Measurements from ENCODE around the gene PCDHA13.
"Not testable (repeated sequence)": the region's sequence is repeated elsewhere in the genome, so short reads cannot be mapped to it uniquely, and the experiment has no call there.

The PCDHA13 gene

DNA sequence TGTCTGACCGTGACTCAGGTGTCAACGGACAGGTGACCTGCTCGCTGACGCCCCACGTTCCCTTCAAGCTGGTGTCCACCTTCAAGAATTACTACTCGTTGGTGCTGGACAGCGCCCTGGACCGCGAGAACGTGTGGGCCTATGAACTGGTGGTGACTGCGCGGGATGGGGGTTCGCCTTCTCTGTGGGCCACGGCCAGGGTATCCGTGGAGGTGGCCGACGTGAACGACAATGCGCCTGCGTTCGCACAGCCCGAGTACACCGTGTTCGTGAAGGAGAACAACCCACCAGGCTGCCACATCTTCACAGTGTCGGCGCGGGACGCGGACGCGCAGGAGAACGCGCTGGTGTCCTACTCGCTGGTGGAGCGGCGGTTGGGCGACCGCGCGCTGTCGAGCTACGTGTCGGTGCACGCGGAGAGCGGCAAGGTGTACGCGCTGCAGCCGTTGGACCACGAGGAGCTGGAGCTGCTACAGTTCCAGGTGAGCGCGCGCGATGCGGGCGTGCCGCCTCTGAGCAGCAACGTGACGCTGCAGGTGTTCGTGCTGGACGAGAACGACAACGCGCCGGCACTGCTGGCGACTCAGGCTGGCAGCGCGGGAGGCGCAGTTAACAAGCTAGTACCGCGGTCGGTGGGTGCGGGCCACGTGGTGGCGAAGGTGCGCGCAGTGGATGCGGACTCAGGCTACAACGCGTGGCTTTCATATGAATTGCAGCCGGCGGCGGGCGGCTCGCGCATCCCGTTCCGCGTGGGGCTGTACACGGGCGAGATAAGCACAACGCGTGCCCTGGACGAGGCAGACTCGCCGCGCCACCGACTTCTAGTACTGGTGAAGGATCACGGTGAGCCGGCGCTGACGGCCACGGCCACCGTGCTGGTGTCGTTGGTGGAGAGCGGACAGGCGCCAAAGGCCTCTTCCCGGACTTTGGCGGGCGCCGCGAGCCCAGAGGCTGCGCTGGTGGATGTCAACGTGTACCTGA, 11.4 kb upstream of the PCDHA13 start:
- no peak for DNase-seq (ENCODE audit: low read depth in 2 of 2)

DNA sequence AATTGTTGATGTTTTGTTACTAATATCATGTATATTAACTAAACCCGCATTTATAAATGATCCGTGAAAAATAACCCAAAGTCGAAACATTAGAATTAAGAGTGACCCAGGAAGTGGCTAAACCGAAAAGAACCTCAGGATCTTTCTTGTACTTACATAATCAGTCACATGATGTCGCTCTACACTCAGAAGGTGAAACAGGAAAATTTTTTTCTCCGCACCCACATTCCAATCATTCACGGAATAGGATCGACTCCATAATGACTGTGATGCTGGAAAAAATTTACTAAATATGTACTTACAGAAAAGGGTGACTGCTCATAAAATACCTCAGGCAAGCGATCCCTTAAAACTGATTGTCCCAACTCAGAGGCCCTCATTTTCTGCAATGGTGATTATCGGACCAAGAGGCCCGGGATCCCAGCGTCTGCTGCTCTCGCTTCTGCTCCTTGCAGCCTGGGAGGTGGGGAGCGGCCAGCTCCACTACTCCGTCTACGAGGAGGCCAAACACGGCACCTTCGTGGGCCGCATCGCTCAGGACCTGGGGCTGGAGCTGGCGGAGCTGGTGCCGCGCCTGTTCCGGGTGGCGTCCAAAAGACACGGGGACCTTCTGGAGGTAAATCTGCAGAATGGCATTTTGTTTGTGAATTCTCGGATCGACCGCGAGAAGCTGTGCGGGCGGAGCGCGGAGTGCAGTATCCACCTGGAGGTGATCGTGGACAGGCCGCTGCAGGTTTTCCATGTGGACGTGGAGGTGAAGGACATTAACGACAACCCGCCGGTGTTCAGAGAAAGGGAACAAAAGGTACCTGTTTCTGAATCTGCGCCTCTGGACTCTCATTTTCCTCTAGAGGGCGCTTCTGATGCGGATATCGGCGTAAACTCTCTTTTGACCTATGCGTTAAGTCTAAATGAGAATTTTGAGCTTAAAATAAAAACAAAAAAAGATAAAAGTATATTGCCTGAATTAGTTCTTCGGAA, 6.5 kb upstream of the PCDHA13 start, which contains the start of gene PCDHA12:
TSS of gene PCDHA12 (plus strand) at position 224 of the 981 bp plus-strand sequence. CDS start at position 389, 165 bp downstream.
- no peak for DNase-seq (ENCODE audit: low read depth in 2 of 2)

DNA sequence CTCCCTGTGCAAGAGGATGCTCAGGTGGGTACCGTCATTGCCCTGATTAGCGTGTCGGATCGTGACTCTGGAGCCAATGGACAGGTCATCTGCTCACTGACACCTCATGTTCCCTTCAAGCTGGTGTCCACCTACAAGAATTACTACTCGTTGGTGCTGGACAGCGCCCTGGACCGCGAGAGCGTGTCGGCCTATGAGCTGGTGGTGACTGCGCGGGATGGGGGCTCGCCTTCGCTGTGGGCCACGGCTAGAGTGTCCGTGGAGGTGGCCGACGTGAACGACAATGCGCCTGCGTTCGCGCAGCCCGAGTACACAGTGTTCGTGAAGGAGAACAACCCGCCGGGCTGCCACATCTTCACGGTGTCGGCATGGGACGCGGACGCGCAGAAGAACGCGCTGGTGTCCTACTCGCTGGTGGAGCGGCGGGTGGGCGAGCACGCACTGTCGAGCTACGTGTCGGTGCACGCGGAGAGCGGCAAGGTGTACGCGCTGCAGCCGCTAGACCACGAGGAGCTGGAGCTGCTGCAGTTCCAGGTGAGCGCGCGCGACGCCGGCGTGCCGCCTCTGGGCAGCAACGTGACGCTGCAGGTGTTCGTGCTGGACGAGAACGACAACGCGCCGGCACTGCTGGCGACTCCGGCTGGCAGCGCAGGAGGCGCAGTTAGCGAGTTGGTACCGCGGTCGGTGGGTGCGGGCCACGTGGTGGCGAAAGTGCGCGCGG, 5.2 kb upstream of the PCDHA13 start:
- not testable (repeated sequence) for DNase-seq (ENCODE audit: low read depth in 2 of 2)

DNA sequence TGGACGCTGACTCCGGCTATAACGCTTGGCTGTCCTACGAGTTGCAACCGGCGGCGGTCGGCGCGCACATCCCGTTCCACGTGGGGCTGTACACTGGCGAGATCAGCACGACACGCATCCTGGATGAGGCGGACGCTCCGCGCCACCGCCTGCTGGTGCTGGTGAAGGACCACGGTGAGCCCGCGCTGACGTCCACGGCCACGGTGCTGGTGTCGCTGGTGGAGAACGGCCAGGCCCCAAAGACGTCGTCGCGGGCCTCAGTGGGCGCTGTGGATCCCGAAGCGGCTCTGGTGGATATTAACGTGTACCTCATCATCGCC, 4.7 kb upstream of the PCDHA13 start:
- no peak for DNase-seq (ENCODE audit: low read depth in 2 of 2)

DNA sequence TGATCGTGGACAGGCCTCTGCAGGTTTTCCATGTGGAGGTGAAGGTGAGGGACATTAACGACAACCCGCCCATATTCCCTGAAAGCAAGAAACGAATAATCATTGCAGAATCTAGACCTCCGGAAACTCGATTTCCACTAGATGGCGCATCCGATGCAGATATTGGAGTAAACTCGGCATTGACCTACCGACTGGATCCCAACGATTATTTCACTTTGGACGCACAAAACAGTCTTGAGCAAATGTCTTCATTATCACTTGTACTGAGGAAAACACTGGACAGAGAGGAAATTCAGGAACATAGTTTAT, 621 bp downstream of the PCDHA13 start:
- no peak for DNase-seq (ENCODE audit: low read depth in 2 of 2)

DNA sequence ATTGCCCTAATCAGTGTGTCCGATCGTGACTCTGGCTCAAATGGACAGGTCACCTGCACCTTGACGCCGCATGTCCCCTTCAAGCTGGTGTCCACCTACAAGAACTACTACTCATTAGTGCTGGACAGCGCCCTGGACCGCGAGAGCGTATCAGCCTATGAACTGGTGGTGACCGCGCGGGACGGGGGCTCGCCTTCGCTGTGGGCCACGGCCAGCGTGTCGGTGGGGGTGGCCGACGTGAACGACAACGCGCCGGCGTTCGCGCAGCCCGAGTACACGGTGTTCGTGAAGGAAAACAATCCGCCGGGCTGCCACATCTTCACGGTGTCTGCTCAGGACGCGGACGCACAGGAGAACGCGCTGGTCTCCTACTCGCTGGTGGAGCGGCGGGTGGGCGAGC, 1.4 kb downstream of the PCDHA13 start:
- DNase-seq (ENCODE audit: low read depth in 2 of 2): no peak

DNA sequence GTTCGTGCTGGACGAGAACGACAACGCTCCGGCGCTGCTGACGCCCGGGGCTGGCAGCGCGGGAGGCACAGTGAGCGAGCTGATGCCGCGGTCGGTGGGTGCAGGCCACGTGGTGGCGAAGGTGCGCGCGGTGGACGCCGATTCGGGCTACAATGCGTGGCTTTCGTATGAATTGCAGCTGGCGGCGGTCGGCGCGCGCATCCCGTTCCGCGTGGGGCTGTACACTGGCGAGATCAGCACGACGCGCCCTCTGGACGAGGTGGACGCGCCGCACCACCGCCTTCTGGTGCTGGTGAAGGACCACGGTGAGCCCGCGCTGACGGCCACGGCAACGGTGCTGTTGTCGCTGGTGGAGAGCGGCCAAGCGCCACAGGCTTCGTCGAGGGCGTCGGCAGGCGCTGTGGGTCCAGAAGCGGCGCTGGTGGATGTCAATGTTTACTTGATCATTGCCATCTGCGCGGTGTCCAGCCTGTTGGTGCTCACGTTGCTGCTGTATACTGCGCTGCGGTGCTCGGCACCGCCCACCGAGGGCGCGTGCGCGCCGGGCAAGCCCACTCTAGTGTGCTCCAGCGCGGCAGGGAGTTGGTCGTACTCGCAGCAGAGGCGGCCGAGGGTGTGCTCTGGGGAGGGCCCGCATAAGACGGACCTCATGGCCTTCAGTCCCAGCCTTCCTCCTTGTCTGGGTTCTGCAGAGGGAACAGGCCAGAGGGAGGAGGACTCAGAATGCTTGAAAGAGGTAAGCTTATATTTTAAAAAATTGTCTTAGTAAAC, 2.2 kb downstream of the PCDHA13 start:
- no peak for DNase-seq (ENCODE audit: low read depth in 2 of 2)

DNA sequence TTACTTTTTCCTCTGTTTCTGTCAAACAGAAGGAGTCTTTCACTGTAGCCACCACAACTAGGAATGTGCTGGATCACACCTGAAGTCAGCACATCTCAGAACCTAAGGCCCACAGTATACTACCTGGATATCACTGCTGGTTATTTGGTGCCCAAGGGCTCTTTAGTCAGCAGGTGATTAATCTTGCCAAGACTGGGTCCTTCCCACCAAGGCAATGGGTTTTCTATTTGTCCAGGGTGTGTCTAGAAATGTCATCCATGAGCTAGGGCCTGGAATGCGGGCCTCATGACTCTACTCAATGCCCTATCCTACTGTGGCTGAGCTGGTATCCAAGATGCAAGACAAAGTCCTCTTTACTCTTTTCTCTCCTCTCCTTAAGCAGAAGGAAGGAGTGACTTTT, 34.4 kb downstream of the PCDHA13 start:
- no peak for DNase-seq (ENCODE audit: low read depth in 2 of 2)

DNA sequence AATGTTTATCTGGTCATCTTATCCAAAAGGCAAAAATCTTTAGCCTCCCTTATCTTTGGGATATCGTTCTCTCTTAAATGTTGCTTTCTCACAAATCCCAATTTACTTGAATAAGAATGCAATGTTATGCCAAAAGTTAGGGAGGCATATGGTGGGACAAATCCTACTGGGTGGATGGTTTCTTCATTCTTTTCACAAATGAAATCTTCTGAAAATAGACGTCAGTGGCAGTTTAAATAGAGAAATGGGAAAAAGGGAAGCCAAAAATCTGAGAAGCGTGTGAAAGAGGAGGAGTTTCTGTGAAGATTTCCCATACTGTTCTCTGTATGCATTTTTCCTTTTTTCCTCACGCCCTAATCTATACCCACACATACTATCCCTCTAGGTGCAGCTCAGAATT, 41.7 kb downstream of the PCDHA13 start:
- no peak for DNase-seq (ENCODE audit: low read depth in 2 of 2)

DNA sequence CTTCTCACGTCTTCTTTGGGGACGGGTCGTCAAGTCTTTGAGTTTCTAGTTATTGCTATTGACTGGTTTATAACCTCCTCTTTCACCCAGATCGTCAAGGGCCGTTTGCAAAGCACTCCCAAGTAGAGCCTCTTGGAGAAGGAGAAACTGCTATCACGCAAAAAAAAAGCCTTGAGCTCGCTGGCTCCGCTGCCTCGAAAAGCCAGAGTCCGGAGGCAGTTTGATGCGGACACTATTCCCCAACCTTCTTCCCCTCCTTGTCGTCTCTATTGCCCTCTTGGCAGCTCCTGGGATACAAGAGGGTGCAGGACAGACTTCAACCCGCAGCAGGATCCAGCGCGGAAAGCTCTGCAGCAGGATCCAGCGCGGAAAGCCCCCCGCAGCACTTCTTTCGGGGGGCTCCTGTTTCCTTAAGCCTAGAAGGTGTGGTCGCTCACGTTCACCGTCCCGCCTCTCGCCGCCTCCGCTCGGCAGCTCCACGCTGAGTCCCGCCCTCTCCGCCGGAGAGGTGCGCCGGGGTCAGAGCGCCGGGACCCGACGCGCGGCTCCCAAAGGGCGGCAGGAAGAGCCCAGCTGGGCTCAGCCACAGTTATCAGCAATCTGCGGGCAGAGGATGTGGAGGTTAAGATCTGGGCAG, 44.0 kb downstream of the PCDHA13 start, which contains the start of gene PCDHAC1:
TSS of gene PCDHAC1 (plus strand) at position 494 of the 637 bp plus-strand sequence. CDS start 594 bp downstream, outside the sequence.
- DNase-seq (ENCODE audit: low read depth in 2 of 2): no peak

DNA sequence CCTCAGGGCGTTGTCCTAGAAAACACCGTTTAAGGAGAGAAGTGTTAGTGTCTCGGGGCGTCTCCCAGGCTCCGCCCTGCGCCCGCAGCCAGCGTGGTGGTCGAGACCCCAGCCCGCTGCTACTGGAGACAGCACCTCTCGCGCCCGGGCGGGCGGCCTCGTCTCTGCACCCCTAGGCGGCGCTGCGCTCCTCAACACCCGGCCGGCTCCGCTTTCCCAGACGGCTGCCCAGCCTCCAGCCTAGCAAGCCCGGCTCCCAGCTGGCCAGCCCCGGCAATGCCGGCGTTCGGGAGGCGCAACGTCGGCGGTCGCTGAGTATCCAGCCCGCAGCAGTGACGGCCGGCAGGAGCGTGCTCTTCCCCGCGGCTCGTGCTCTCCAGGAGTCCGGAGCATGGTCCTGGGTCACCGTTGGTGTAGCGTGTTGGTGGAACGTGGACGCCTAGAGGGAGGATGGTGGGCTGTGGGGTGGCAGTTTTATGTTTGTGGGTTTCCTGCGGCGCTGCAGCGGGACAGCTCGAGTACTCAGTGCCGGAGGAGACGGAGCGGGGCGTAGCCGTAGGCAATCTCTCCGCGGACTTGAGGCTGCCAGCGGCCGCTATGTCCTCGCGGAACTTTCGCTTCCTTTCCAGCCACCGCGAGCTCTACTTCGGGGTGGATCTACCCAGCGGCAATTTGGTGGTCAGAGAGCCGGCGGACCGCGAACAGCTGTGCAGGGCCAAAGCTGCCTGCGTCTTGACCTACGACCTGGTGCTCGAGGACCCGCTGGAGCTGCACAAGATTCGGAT, 44.7 kb downstream of the PCDHA13 start:
- no peak for DNase-seq (ENCODE audit: low read depth in 2 of 2)

DNA sequence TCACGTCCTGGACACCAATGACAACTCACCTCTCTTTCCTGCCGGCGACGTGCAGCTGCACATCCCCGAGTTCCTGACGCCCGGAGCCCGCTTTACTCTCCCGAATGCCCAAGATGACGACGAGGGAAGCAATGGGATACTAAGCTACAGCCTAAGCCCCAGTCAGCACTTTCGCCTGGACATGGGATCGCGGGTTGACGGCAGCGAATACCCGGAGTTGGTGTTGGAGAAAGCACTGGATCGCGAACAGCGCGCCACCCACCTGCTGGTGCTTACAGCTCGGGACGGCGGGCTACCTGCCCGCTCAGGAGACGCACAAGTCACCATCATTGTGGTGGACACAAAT, 45.3 kb downstream of the PCDHA13 start:
- DNase-seq (ENCODE audit: low read depth in 2 of 2): no peak

Data from activated CD8-positive, alpha-beta memory T cell treated with anti-CD3 and anti-CD28 coated beads for 4 hours (primary cell).